Measurements from ENCODE around the gene SHF. TPM values are rescaled to one million over a fixed set of nuclear protein-coding genes. Genes with fewer than 3 reads are reported as not detected.

Gene SHF
- total RNA-seq, 1 donor from 2014 or later = 4.2 TPM

DNA sequence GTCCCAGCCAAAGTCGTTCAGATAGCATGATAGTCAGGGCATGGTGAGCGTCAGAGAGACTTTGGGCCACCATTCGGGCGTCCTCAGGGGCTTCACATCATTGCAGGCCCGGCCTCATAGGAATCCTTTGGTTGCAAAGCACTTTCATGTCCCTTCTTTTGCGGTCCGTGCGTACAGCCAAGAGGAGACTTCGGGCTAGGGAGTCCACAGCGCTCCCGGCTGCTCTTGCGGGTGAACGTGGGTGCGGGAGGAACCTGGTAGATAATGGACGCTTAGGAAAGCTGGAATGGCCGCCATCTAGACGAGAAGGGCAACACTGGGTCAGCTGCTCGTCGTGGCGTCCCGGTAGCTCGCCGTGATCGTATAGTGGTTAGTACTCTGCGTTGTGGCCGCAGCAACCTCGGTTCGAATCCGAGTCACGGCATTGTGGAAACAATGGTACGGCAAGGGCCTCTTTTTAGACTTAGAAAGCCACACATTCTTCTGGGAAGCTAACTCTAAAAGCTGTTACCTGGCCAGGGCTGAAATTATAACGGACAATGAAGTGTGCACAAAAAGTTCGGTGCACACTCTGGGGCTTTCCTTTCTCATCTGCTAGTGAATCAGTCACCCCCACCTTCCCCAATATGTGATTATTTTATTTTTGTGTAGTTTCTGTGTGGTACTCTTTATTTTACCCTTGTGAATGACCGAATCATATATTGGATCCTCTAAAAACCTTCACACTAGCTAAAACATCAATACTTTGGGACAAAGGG, 13.2 kb upstream of the SHF start:
- intact Hi-C loops (cut with DNase I) = loop anchor here (2.0 kb wide), 2 partner anchors 78 to 202 kb away; a partner anchor contains a TSS
- peak; percentile 90 for DNase-seq (ENCODE audit: low spot score)

DNA sequence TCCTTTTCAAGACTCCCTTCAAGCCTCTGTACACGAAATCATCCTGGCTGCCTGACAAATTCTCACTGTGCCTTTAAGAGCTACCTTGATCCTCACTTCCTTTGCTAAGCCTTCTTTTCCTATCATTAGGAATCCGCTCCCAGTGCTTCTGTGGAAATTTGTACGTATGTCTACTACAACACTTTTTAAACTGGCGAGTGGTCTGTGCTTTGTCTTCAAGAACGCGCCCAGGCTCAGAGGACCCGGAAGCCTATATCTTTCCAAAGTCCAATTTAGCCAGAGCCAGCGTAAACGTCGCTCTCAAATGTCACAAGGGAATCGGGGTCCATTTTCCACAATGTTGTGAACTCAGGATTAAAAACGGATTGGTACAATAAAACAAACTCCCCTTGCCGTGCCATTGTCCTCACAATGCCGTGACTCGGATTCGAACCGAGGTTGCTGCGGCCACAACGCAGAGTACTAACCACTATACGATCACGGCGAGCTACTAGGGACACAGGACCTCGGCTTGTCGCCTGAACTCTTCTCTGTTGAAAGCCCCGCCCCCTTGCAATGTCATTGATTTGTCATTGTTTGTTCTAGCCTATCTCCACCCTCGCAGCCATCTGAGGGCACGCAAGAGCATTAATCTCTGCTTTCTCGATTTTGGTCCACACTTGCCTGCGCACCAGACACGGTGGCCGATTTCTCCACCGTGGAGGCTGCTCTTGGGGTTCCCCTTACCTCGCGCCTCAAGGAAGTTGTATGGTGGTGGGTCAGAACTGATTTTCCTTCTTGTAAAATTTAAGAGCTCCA, 12.4 kb upstream of the SHF start:
- intact Hi-C loops (cut with DNase I) = loop anchor here (2.0 kb wide), 2 partner anchors 79 to 203 kb away; a partner anchor contains a TSS
- DNase-seq (ENCODE audit: low spot score) = peak; percentile 96

GRCh38 chr15:45199136-45199810, 11.5 kb upstream of the SHF start:
- no peak for DNase-seq (ENCODE audit: low spot score)
- intact Hi-C loops (cut with DNase I) = no loop called here

GRCh38 chr15:45198337-45199135, 10.8 kb upstream of the SHF start:
- intact Hi-C loops (cut with DNase I) = loop anchor here (1.0 kb wide), 1 partner anchor 31 kb away; no protein-coding TSS in a partner anchor
- DNase-seq (ENCODE audit: low spot score) = peak; percentile 95

GRCh38 chr15:45197512-45197911, 9.7 kb upstream of the SHF start:
- intact Hi-C loops (cut with DNase I) = no loop called here
- DNase-seq (ENCODE audit: low spot score) = no peak

DNA sequence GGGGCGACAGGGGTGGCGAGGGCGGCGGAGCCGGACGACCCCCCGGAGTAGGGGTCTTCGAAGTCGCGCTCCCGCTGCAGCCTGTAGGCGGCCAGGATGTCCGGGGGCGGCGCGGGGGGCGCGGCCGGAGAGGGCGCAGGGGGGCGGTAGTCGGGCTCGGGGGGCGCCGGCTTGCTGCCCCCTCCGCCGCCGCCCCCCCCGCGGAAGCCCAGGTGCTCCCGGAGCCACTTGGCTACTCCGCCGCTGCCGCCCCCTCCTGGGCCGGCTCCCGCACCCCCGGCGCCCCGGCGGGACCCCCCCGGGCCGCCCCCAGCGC, 230 bp downstream of the SHF start:
- no peak for DNase-seq (ENCODE audit: low spot score)
- intact Hi-C loops (cut with DNase I) = no loop called here

- intact Hi-C loops (cut with DNase I) = no loop called here
- DNase-seq (ENCODE audit: low spot score) = no peak
Measured at GRCh38 chr15:45186771-45187577, 792 bp downstream of the SHF start.

- intact Hi-C loops (cut with DNase I) = no loop called here
- DNase-seq (ENCODE audit: low spot score) = no peak
Measured at GRCh38 chr15:45185903-45186770, 1.6 kb downstream of the SHF start.

DNA sequence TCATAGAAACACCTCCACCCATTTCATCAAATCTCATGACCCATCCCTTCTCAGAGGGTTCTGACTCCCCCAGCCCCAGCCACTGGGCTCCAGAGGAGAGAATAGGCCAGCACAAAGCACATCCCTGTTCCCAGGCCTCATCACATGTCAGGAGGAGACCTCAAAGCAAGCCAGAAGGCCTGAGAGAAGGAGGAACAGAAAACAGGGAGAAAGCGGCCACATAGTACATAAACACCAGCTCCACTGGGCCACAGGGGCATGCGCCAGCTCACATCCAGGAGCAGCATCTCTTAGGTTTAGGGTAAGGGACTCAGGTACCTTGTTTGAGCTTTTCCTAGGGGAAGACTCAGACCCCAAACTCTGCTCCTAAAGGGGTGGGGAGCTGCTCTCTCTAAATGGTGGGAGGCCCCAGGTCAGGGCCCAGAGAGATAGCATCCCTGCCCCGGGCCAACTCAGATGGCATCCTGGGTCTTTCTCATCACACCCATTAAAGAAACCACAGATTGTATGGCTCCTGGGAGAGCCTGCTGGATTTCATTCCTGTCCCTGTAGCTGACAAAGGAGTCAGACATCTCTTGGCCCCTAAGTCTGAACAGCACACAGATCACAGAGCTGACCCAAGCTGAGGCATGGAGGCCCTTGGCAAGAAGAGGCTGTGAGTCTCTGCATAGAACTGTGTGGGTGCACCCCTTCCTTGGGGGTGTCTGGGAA, 2.5 kb downstream of the SHF start:
- intact Hi-C loops (cut with DNase I) = no loop called here
- DNase-seq (ENCODE audit: low spot score) = no peak

GRCh38 chr15:45184562-45185041, 3.2 kb downstream of the SHF start:
- intact Hi-C loops (cut with DNase I) = no loop called here
- no peak for DNase-seq (ENCODE audit: low spot score)

DNA sequence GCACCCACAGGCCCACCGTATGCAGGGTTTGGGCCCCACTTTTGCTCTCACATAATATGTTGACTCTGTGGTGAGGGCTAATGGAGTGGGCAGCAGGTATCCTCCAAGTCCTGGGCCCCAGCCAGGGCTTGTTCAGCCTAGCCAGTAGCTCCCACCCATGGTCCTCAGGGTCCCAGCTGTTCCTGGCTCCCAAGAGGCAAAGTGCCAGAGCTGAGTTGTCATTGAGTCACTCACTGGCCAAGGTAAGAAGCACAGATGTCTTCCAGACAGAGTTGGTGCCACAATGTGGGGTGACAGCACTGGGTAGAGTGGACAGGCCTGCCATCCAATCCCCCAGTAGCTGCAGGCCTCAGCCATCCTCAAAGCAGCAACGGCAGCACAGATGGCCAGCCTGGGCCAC, 4.3 kb downstream of the SHF start:
- DNase-seq (ENCODE audit: low spot score) = no peak
- intact Hi-C loops (cut with DNase I) = no loop called here

- DNase-seq (ENCODE audit: low spot score) = no peak
- intact Hi-C loops (cut with DNase I) = no loop called here
Measured at GRCh38 chr15:45182996-45183395, 4.8 kb downstream of the SHF start.

DNA sequence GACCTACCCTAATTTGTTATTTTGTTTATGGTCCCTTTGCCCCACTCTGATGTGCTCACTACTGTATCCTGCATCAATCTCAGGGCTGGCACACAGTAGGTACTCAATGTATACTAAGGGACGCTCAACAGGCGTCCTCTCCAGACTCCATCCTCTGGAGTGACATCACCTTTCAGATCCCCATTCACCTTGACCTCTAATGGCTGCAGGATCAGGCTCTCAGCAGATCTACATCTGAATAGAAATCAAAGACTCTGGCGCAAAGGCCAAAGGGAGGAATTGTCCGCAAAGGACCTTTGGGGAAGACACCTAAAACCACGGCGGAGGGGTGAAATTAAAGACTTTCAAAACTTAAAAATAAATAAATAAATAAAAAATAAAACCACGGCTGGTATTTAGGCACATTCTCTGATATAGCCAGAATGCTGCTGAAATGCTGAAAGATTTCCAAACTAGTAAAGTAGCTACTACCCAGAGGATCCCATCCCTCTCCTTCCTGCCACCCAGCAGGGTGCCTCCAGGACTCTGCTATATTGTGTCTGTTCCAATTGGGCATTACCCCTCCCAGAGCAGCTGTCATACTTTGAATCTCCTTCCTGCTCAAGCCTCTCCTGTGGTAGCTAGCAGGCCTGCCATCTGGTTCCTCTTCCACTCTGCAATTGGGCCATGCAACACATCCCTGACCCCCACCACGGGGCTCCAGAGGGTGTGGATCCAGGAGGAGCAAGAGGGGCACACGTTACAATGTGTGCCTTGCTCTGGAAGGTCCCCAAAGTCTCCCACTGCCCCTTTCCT, 6.1 kb downstream of the SHF start:
- DNase-seq (ENCODE audit: low spot score) = no peak
- intact Hi-C loops (cut with DNase I) = no loop called here

DNA sequence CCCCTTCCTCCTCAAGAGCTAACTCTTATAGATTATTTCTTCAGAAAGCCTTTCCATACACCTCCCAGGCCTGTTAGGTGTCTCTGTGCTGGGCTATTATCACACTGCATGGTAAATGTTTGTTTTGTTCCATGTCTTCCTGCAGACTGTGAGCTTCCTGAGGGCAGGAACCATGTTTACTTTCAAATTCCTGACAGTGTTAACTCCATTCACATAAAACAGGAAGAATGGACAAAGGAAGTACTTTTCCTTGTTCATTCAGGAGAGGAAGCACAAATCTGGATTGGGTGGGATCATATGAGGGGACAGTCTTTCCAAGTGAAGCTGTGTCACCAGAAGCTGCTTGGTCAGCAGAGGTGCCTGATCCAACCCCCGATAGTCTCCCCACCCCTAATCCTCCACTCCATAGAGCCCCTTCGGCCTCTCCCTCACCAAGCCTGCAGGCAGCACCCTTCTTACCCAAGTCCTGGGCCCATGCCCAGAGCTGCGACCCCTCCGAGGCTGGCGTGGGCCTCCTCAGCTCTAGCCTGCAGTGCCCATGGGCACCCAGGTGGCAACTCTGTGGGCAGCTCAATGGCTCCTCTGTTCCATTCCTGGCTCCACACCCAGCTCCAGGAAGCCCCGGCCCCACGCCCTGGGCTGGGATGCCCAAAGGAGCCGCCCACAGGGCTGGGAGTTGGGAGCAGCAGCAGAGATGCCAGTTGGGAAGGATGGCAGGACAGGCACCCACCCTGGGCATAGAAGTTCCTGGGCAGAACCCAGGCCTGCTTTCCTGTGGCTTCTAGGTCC, 6.9 kb downstream of the SHF start:
- intact Hi-C loops (cut with DNase I) = no loop called here
- DNase-seq (ENCODE audit: low spot score) = no peak

DNA sequence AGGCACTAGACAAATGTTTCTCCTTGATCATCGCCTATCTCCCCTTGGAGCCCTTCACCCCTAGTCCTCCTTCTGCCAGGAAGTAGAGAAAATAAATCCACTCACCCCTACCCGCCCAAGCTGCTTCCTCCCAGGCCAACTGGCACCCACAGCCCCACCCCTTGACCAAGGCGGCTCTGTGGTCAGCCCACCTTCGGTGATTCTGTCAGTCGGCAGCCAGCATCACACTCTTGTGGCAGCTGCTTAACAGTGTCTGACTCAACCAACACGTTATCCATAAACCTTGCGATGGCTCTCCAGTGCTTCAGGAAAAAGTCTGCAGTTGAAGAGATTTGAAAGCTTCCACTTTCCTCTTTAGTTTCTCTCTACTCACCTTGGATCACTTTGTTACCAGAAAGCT, 7.6 kb downstream of the SHF start:
- no peak for DNase-seq (ENCODE audit: low spot score)
- intact Hi-C loops (cut with DNase I) = no loop called here

All from cardiac septum (tissue), 1 donor.